ENCODE measurements around the gene CLPTM1L. TPM values are rescaled to one million over a fixed set of nuclear protein-coding genes. Genes with fewer than 3 reads are reported as not detected.
"Not testable (repeated sequence)": the region's sequence is repeated elsewhere in the genome, so short reads cannot be mapped to it uniquely, and the experiment has no call there.

Gene CLPTM1L
- total RNA-seq, 3 donors from 2014 or later: 94.0 to 121 (median 107) TPM

GRCh38 chr5:1278656-1279442, 66.0 kb downstream of the CLPTM1L start:
- Histone ChIP-seq H3K9me3 (peaks cover 11 to 21% of the 10 kb centered on the region in 2 donors), H3K27ac (no peak overlapping the region), H3K4me1 (no peaks in the 10 kb centered on the region), H3K36me3 (no peaks in the 10 kb centered on the region), H3K27me3 (no peaks in the 10 kb centered on the region), H3K4me3 (no peak overlapping the region)
- intact Hi-C loops (cut with DNase I; ENCODE audit: low total_unique reads): no loop called here
- no peak for DNase-seq (ENCODE audit: low spot score in 2 of 2)
- no peak for TF ChIP-seq POLR2A (IDR thresholded peaks at IDR 0.05)
- TF ChIP-seq, protein P1, sequence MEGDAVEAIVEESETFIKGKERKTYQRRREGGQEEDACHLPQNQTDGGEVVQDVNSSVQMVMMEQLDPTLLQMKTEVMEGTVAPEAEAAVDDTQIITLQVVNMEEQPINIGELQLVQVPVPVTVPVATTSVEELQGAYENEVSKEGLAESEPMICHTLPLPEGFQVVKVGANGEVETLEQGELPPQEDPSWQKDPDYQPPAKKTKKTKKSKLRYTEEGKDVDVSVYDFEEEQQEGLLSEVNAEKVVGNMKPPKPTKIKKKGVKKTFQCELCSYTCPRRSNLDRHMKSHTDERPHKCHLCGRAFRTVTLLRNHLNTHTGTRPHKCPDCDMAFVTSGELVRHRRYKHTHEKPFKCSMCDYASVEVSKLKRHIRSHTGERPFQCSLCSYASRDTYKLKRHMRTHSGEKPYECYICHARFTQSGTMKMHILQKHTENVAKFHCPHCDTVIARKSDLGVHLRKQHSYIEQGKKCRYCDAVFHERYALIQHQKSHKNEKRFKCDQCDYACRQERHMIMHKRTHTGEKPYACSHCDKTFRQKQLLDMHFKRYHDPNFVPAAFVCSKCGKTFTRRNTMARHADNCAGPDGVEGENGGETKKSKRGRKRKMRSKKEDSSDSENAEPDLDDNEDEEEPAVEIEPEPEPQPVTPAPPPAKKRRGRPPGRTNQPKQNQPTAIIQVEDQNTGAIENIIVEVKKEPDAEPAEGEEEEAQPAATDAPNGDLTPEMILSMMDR (IDR thresholded peaks at IDR 0.05): no peak
- TF ChIP-seq POLR2AphosphoS5 (IDR thresholded peaks at IDR 0.05): no peak

DNA sequence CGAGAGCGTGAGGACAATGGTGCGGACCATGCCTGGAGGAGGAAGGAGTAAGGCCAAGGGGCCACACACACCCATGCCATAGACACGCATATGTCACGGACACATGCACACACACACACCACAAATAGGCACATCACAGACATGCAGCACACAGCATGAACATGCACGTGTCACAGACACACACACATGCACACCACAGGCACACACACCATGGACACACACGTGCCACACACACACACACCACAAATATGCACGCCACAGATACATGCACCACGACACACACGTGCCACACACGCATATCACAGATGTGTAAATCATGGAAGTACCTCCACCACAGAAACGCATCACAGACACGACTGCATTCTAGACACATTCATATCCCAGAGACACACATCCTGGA, 66.7 kb downstream of the CLPTM1L start:
- Histone ChIP-seq H3K36me3 (no peaks in the 10 kb centered on the region), H3K4me1 (no peaks in the 10 kb centered on the region), H3K4me3 (no peak overlapping the region), H3K27me3 (no peaks in the 10 kb centered on the region), H3K9me3 (peaks cover 11 to 21% of the 10 kb centered on the region in 2 donors), H3K27ac (no peak overlapping the region)
- no peak for TF ChIP-seq POLR2A (IDR thresholded peaks at IDR 0.05)
- no peak for TF ChIP-seq POLR2AphosphoS5 (IDR thresholded peaks at IDR 0.05)
- TF ChIP-seq, protein P1 (IDR thresholded peaks at IDR 0.05): no peak
- DNase-seq (ENCODE audit: low spot score in 2 of 2): no peak
- intact Hi-C loops (cut with DNase I; ENCODE audit: low total_unique reads): no loop called here

GRCh38 chr5:1277781-1278180, 67.1 kb downstream of the CLPTM1L start:
- Histone ChIP-seq H3K27ac (no peak overlapping the region), H3K36me3 (no peaks in the 10 kb centered on the region), H3K27me3 (no peaks in the 10 kb centered on the region), H3K4me1 (no peaks in the 10 kb centered on the region), H3K9me3 (peaks cover 11 to 21% of the 10 kb centered on the region in 2 donors), H3K4me3 (no peak overlapping the region)
- intact Hi-C loops (cut with DNase I; ENCODE audit: low total_unique reads): no loop called here
- DNase-seq (ENCODE audit: low spot score in 2 of 2): no peak
- TF ChIP-seq POLR2A (IDR thresholded peaks at IDR 0.05) (no peak), POLR2AphosphoS5 (IDR thresholded peaks at IDR 0.05) (no peak)
- TF ChIP-seq, protein P1 (IDR thresholded peaks at IDR 0.05): no peak

DNA sequence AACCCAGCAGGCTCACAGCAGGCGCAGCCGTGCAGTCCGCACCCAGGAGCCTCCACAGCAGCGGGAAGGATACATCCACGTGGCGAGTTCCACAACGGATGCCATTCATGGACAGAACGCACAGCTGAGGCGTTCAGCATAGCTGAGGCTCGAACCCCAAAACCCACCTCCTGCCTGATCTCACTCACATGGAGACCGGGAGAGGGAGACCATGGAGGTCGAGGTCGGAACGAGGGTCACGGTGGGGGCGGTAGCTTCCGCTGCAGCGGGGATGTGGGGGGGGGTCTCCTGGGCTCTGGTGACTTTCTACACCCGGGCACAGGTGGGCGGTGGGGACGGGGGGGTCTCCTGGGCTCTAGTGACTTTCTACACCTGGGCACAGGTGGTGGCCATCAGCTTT, 67.6 kb downstream of the CLPTM1L start:
- no peaks in the 10 kb centered on the region for H3K4me1 ChIP-seq
- H3K9me3 ChIP-seq: peaks cover 11 to 21% of the 10 kb centered on the region in 2 donors
- no peak for DNase-seq (ENCODE audit: low spot score in 2 of 2)
- intact Hi-C loops (cut with DNase I; ENCODE audit: low total_unique reads): no loop called here
- H3K27ac ChIP-seq: no peak overlapping the region
- H3K27me3 ChIP-seq: no peaks in the 10 kb centered on the region
- H3K4me3 ChIP-seq: no peak overlapping the region
- H3K36me3 ChIP-seq: no peaks in the 10 kb centered on the region
- TF ChIP-seq, protein P1 (IDR thresholded peaks at IDR 0.05): no peak
- TF ChIP-seq POLR2A (IDR thresholded peaks at IDR 0.05) (no peak), POLR2AphosphoS5 (IDR thresholded peaks at IDR 0.05) (no peak)

DNA sequence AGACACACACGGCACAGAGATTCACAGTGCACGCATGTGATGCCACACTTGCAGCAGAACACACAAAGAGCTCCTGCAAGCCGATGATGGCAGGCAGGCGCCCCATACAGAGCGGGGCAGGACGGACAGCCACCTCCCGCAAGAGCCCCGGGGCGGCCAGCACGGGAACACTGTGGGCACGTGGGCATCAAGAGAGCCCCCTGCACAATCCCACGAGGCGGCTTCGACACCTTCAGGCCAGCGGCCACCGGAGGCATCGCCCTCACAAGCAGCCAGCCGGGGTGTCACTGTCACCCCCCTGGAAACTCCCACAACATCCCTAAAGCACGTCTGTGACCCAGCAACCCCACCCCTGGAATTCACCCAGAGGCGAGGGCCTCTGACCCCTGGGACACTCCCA, 68.0 kb downstream of the CLPTM1L start:
- H3K27ac ChIP-seq: no peak overlapping the region
- no peaks in the 10 kb centered on the region for H3K27me3 ChIP-seq
- H3K36me3 ChIP-seq: no peaks in the 10 kb centered on the region
- DNase-seq (ENCODE audit: low spot score in 2 of 2): no peak
- H3K4me1 ChIP-seq: no peaks in the 10 kb centered on the region
- no peak for TF ChIP-seq POLR2AphosphoS5 (IDR thresholded peaks at IDR 0.05)
- TF ChIP-seq POLR2A (IDR thresholded peaks at IDR 0.05): no peak
- TF ChIP-seq, protein P1 (IDR thresholded peaks at IDR 0.05): no peak
- H3K9me3 ChIP-seq: peaks cover 11 to 21% of the 10 kb centered on the region in 2 donors
- intact Hi-C loops (cut with DNase I; ENCODE audit: low total_unique reads): no loop called here
- H3K4me3 ChIP-seq: no peak overlapping the region

DNA sequence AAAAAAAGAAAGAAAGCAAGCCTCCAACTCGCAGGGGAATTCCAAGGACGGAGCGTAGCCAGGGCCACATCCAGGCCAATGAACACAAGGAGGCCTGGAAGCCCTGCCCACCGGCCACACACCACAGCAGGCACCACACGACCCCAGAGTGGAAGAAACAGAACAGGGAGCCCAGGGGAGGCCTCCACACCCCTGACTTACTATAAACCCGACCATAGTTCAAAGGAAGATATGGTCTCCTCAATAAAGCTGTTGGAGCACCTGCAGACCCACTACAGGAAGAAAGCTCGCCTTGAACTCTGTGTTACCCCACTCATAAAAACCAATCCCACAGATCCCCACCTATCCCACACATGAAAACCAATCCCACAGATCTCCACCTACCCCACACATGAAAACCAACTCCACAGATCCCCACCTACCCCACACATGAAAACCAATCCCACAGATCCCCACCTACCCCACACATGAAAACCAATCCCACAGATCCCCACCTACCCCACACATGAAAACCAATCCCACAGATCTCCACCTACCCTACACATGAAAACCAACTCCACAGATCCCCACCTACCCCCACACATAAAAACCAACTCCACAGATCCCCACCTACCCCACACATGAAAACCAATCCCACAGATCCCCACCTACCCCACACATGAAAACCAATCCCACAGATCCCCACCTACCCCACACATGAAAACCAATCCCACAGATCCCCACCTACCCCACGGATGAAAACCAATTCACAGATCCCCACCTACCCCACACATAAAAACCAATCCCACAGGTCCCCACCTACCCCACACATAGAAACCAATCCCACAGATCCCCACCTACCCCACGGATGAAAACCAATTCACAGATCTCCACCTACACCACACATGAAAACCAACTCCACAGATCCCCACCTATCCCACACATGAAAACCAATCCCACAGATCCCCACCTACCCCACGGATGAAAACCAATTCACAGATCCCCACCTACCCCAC, 69.2 kb downstream of the CLPTM1L start:
- H3K9me3 ChIP-seq: peaks cover 11 to 29% of the 10 kb centered on the region in 2 donors
- H3K4me1 ChIP-seq, H3K36me3 ChIP-seq: not testable (repeated sequence)

More for the DNA sequence above, 69.2 kb downstream of the CLPTM1L start:
- intact Hi-C loops (cut with DNase I; ENCODE audit: low total_unique reads); H3K4me3 ChIP-seq; H3K27me3 ChIP-seq; H3K27ac ChIP-seq; DNase-seq (ENCODE audit: low spot score in 2 of 2): not testable (repeated sequence)

All from breast epithelium (tissue), 4 donors.